HTERT RPE-1 (cell line): ENCODE data around the gene PARS2.

Experiments used
- in situ Hi-C: fragments of 300-500 bp; cut with MboI; formaldehyde crosslinking; loops from 4 replicates; pipeline ENCODE4 v1.14.3; 2020; ENCODE audit warnings: low sequenced_read_pairs

PARS2 gene

DNA sequence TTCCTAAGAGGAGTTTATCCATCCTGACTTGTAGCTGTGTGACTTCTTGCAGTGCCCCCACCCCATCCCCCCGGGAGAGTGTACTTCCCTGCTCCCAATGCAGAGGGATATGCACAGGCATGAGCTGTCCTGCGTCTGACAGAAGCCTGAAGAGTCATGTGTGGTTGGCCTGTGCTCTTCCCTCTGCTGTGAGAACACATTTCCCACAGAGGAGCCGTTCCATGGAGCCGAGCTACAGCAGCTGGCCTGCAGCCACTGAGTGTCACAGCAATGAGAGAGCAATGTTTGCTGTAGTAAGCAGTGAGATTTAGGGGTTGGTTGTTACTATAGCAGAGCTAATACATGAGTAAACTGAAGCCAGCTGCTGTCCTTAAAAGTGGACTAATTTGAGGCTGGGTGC, 22.0 kb downstream of the PARS2 start:
- in situ Hi-C loops, result no loop called here

DNA sequence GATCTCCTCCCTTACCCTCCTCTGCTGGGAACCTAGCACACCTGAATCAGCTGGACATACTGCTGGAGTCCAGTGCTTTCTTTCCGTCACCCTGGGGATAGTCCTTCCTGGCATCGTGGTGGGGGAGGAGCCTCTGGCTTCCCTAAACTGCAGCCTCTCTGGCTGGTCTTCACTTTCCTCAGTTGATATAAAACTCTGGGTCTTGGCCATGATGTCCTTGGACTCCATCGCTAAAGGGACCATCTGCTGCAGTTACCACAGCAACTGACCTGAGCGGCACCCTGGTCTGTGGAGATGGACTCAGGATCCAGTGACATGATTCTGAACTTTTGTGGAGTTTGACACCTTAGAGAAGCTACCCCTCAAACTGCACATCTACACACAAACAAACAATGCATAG, 22.8 kb downstream of the PARS2 start:
- in situ Hi-C loops, result no loop called here

DNA sequence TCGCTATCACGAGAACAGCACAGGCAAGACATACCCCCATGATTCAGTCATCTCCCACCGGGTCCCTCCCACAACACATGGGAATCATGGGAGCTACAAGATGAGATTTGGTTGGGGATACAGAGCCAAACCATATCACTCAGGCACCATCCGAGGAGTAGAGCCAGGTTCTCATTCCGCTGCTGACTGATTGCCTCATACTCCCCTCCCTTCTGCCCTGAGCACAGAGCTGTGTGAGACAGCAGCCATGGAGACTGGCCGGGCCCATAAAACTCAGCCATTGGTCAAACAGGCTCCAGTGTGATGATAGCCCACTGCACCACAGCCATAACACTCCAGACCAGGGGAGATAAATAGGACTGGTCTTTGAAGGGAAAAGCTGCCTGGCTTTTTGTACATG, 26.1 kb downstream of the PARS2 start:
- in situ Hi-C loops, result no loop called here

DNA sequence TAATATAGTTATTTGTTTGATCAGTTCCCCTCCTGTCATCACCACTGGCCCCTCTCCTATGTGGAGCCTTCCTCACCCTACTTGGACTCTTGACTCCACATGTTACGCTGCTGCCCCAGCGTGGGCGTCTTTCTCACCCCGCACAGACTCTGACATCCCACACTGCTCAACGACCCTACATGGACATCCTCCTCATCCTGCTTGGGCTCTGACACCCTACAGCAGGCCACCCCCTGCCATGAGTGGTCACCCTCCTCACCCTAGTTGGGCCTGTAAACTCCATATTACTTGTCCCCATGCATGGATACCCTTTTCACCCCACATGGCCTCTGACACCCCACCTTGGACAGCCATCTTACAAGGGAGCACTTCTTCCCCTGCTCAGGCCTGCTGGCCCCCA, 27.6 kb downstream of the PARS2 start:
- in situ Hi-C loops, result no loop called here

DNA sequence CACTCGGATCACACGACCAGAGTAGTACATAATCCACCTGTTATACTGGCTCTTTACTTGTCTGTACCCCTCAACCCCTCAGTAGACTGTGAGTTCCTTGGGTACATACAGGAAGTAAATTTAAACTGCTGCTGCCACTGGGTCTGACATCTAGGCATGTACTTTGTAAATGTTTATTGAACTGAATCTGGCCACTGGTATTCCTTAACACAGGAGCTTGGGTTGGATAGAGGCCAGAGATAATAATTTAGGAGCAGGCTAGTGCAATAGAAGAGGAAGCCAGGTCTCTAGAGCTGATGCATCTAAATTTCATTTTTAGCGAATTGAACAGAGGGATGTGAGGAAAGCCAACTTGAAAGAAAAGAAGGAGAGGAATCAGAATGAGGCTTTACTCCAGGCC, 36.3 kb downstream of the PARS2 start:
- in situ Hi-C loops, result no loop called here

DNA sequence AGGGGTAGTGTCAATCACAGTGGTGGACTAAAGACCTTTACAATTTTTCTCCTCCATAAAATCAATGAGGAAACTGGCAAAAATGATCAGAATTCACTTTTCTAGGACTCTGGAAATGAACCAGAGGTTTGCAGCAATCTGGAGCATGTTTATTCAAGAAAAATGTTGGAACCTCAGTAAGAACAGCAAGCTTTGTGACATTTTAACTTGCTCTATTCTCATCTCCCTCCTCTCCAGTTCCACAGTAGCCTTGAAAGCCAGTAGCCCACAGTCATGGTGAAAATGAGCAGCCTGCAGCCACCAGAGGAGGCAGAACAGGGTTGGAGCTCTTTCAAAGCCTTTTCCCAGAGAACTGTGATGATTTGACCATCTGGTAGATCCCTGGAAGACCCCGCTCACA, 39.6 kb downstream of the PARS2 start:
- in situ Hi-C loops, result no loop called here

DNA sequence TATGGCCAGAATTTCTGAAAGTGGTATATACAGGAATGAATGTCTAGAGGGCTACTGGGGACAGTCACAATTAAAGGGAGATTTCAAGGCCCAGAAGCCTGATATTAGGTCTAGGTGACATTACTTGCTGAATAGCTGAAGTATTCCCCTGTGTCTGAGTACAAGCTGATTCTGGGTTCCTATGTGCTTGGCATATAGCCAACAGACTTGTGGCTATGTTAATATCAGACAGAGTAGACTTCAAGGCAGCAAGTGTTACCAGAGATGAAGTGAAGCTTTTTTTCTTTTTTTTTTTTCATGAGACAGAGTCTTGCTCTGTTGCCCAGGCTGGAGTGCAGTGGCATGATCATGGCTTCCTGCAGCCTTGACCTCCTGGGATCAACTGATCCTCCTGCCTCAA, 40.3 kb downstream of the PARS2 start:
- in situ Hi-C loops, result no loop called here

DNA sequence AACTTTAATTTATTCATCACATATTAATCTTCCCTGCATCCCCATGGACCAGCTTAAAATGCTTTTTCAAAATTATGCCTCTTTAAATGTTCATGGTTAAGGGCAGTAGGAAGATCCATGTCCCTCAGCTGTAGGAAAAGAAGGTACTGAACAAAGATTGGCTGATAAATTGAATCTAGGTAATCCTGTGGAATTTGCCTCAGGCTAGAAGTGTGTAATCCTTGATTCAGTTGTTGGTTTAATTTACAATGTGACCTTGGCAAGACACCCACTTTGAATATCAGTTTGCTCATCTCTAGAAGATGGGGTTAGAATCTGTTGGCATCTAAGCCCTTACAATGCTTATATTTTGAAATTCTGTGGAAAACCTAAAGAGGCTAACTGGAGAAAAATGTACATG, 42.6 kb downstream of the PARS2 start:
- in situ Hi-C loops, result no loop called here

DNA sequence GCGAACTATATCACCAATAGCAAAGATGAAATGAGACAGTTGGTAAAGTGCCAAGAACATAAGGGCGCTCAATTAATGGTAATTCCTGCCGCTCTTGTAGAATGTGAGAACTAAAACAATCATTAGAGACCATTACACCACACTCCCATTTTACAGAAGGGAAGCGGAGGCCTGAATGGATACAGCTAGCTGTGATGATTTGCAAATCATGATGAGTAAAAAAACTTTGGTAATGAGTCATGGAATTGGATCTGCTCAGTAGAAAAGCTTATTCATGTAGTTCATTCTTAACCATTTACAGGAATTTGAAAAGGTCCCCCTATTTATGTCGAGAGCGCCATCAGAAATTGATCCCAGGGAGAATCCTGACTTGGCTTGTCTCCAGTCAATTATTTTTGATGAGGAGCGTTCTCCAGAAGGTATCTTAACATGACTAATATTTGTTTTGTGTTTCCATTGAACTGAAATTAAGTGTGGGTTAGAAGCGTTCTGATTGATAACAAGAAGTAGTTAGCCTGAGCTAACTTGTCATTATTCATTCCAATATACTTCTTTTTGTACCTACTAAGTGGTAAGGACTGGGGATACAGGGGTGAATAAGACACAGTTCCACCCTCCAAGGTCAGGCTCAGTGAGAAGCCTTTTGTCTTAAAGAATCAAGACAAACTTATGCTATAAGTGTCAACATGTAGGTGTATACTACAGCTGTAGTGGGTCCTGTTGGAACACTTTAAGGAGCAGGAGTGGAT, 47.9 kb downstream of the PARS2 start:
- in situ Hi-C loops, result no loop called here

DNA sequence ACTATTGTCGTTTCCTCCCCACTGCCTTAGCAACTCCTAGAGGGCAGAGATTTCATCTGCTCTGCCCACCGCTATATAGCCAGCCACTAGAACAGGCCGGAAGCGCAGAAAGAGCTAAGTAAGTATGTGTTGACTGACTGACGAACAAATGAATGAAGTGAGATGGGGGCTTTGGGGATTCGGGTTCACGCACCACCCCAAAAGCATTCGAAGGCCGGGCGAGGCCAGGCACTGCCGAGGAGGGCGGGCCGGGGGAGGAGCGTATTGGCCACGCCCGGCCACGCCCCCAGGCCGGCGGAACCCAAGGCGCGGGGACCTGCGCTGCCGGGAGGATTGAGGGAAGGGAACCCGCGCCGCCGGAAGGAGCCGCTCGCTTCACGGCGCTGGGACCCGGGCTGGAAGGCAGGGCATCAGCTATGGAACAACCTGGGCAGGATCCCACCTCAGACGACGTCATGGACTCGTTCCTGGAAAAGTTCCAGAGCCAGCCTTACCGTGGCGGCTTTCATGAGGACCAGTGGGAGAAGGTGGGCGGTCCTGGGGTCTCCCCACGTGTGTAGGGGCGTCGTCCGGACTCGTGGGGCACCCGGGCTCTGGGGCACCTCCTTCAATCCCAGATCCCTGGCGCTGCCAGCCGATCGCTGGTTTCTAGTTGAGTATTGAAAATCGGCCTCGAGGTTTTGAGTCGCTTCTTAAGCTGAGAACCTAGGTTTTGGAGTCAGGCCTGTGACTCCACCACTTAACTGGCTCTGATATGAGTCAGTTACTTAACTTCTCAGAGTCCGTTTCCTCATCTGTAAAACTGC, 48.6 kb downstream of the PARS2 start, which contains the start of gene TTC4:
TTC4 (plus strand) TSS at position 369 of the 806 bp plus-strand sequence; CDS start at position 417, 48 bp downstream.
- in situ Hi-C loops, result no loop called here

DNA sequence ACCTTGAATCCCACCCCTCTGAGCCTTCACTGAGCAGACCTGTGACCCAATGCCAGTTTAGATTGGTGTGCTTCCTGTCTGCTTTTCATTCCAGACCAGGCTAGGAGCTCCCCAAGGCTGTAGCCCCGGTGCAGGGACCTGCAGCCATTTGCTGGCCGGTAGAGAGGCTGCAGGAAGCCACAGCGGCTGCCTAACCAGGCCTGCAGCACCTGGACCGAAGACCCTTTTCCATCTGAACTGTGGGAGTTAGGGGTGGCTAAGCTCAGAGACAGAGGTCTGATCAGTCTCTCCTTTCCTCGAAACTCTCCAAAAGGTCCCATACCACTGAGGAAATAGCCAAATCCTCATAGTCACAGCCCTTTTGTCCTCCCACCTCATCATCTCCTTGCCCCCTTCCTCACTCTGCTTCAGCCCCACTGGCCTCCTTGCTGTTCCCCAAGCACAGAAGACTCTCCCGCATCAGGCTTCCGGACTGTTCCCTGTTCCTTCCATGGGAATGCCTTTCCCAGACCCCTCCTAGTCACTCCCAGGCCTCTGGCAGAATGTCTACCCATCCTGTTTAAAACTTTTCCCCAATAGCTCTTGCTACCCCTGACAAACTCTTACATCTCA, 49.3 kb downstream of the PARS2 start:
- in situ Hi-C loops, result no loop called here

DNA sequence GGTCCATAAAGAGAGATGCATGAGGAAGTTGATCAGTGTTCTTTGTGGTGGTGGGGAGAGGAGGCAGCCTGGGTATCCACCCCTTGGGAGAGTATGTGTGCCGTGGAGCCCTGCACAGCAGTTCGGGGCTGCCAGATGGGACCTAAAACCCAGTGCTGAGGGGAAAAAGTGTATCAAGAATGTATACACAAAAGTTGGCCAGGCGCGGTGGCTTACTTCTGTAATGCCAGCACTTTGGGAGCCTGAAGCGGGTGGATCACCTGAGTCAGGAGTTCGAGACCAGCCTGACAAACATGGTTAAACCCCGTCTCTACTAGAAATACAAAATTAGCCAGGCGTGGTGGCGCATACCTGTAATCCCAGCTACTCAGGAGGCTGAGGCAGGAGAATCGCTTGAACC, 52.8 kb downstream of the PARS2 start:
- in situ Hi-C loops, result no loop called here

DNA sequence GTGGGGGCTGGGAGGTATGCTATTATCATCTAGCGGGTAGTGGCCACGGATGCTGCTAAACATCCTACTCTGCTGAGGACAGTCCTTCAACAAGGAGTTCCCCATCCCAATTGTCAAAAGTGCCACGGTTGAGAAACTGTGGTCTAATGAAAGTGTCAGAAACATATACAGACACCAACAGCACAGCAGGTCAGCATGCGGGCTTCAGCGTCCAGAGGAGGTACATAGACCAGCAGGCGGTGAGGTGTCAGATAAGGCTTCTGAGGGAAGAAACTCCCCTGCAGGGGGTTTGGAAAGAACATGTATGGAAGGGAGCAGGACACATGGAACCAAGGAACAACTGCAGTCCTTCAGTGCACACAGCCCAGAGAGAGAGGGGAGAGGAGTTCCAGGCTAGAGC, 53.5 kb downstream of the PARS2 start:
- in situ Hi-C loops, result no loop called here

DNA sequence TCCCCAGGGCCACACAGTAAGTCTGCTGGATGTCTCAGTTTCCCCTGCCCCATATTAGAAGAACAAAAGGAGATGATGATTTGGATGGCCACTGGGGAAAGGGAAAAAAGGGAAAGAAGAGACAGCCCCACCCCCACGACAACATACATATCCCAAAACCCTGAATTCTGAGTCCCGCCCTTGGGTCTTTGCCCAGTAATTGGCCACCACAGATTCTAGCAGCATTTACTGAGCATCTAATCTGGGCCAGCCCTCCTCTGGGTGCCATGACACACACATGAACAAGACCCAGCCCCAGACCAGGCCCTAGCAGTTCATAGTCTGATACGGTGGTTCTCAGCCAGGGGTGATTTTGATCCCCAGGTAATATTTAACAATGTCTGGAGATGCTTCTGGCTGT, 53.9 kb downstream of the PARS2 start:
- in situ Hi-C loops, result no loop called here

DNA sequence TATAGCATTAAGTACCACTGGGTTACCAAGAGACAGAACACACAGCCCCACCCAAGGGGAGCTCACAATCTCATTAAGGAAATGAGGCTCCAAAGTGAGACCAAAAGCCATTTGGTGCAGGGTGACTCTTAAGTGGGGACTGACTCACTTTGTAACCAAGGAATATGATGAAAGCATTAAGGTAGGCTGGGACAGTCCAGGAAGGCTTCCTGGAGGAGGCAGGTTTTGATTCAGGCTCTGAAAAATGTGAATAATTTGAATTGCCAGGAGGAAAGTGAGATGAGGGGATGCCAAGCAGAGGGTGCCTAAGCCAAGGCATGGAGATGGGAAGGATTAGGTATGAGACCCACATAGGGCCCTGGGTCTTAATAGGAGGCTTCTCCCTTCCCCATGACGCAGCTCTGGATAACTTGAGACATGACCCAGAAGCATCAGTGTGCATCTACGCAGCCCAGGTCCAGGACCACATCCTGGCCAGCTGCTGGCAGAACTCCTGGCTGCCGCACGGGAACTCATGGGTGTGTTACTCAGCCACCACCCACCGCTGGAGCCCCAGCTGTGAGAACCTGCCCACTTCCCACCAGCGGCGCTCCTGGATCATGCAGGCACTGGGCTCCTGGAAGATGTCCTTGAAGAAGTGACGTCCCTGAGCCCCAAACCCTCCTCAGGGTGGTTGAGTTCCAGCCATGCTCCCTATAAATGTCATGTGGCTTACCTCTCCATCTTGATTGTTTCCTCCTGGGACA, 54.6 kb downstream of the PARS2 start:
- in situ Hi-C loops, result no loop called here

DNA sequence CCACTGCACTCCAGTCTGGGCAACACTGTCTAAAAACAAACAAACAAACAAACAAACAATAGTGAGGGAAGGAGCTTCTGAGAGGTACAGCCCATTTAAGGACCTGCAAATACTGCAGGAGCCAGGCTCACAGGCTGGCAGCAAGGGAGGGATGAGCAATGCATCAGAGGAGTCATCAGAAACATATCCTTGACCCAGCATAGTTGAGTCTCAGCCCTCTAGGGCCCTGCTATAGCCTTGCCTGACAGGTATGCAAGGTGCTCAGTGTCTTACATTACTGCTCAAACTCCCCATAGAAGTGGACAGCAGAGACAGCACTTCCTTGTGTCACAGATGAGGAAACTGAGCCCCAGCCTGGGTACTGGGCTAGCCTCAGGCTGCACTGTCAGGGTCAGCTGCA, 55.9 kb downstream of the PARS2 start:
- in situ Hi-C loops, result no loop called here
